HEK293T (cell line): ENCODE data around the gene PLCB4.

Source experiments
- CTCF ChIA-PET: fragments of 350-600 bp; formaldehyde crosslinking; extraction: SDS; loops from one replicate; lab custom pipeline; 2021; ENCODE audit warnings: antibody characterized with exemption, inconsistent platforms; lab: Yijun Ruan, JAX
- POLR2A ChIA-PET: fragments of 350-600 bp; formaldehyde crosslinking; extraction: SDS; loops from one replicate; lab custom pipeline; 2020; ENCODE audit warnings: antibody characterized with exemption, inconsistent platforms; lab: Yijun Ruan, JAX
- DNase-seq: peaks from one replicate; pipeline ENCODE4 v3.0.0; 2012; ENCODE audit warnings: mixed read lengths; ENCODE audit errors: extremely low spot score
- ARNT ChIP-seq: fragments of 450-650 bp; IDR thresholded peaks from 2 replicates; pipeline ENCODE4 v1.6.1; 2017; ENCODE audit warnings: mild to moderate bottlenecking
- BHLHE40 ChIP-seq: fragments of 450-650 bp; IDR thresholded peaks from 2 replicates; pipeline ENCODE4 v1.6.1; 2016; ENCODE audit warnings: mild to moderate bottlenecking, moderate library complexity, borderline replicate concordance
- CTBP1 ChIP-seq: fragments of 450-650 bp; IDR thresholded peaks from 2 replicates; pipeline ENCODE4 v1.6.1; 2016; ENCODE audit warnings: borderline replicate concordance
- ELF4 ChIP-seq: fragments of 450-650 bp; IDR thresholded peaks from 2 replicates; pipeline ENCODE4 v1.6.1; 2017; ENCODE audit warnings: antibody characterized with exemption
- FOXA1 ChIP-seq: fragments of 450-650 bp; IDR thresholded peaks from 2 replicates; pipeline ENCODE4 v1.6.1; 2016; ENCODE audit warnings: mild to moderate bottlenecking
- FOXK2 ChIP-seq: fragments of 450-650 bp; IDR thresholded peaks from 2 replicates; pipeline ENCODE4 v1.6.1; 2016; ENCODE audit warnings: mild to moderate bottlenecking
- FOXM1 ChIP-seq: fragments of 450-650 bp; IDR thresholded peaks from 2 replicates; pipeline ENCODE4 v1.6.1; 2017; ENCODE audit warnings: mild to moderate bottlenecking, borderline replicate concordance
- HDGF ChIP-seq: fragments of 450-650 bp; IDR thresholded peaks from 2 replicates; pipeline ENCODE4 v1.6.1; 2017; ENCODE audit warnings: antibody characterized with exemption, borderline replicate concordance
- L3MBTL2 ChIP-seq: fragments of 450-650 bp; conservative IDR thresholded peaks from 2 replicates; pipeline ENCODE4 v1.6.1; 2016; ENCODE audit warnings: mild to moderate bottlenecking
- LEF1 ChIP-seq: fragments of 450-650 bp; IDR thresholded peaks from 2 replicates; pipeline ENCODE4 v1.6.1; 2017; ENCODE audit warnings: mild to moderate bottlenecking, borderline replicate concordance
- NFRKB ChIP-seq: fragments of 450-650 bp; IDR thresholded peaks from 2 replicates; pipeline ENCODE4 v1.6.1; 2016; ENCODE audit warnings: mild to moderate bottlenecking, moderate library complexity
- SP1 ChIP-seq: fragments of 450-650 bp; IDR thresholded peaks from 2 replicates; pipeline ENCODE4 v1.6.1; 2017
- SUZ12 ChIP-seq: fragments of 450-650 bp; IDR thresholded peaks from 2 replicates; pipeline ENCODE4 v1.6.1; 2016; ENCODE audit warnings: mild to moderate bottlenecking
- TARDBP ChIP-seq: fragments of 450-650 bp; IDR thresholded peaks from 2 replicates; pipeline ENCODE4 v1.6.1; 2016
- ZNF384 ChIP-seq: fragments of 450-650 bp; IDR thresholded peaks from 2 replicates; pipeline ENCODE4 v1.6.1; 2016
- TF ChIP-seq, protein P1 (sequence below): fragments of 450-650 bp; IDR thresholded peaks from 2 replicates; pipeline ENCODE4 v1.6.1; 2016

PLCB4 gene

DNA sequence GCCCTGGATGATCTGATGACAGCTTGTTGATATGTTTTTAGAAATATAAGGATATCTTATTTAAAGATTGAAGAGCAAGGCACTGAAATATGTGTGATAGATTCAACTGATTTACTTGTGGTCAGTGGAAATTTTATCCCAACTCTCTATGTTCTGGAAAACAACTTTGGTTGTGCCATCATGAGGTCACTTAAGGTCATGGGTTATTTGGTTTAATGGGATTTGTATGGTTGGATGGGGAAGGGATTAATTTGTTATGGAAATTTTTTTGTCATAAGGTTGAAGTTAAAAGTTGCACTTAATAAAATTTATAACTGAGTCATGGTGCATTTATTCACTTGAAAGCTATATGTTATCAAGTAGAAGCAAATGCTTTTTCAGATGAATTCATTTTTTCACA lies 231.2 kb downstream of the PLCB4 start:
- TF ChIP-seq NFRKB (no peak), FOXK2 (no peak)
- CTCF ChIA-PET: no interaction called here
- POLR2A ChIA-PET: no interaction called here
- no peak for DNase-seq

DNA sequence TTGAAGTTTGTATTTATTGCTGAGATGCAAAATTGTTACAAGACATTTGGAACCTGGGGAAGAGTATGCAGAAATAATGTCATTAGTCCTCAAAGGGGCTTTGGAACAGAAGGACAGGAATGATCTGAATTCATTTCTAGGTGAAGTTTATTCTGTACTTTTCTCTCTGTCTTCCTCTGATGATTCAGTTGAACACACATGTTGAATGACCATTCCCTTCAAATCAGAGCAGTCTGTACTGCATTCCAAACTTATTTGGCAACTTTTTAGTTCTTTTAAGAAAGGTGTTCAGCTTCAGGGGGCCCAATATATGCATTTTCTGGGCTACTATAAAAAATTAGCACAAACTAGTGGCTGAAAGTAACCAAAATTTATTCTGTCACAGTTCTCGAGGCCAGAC lies 231.6 kb downstream of the PLCB4 start:
- CTCF ChIA-PET: no interaction called here
- DNase-seq: no peak
- TF ChIP-seq CTBP1 (no peak), TARDBP (no peak), FOXK2 (no peak), FOXA1 (no peak), ZNF384 (no peak), HDGF (no peak), FOXM1 (no peak), SUZ12 (no peak), ARNT (no peak), NFRKB (no peak), ELF4 (no peak), L3MBTL2 (no peak)
- TF ChIP-seq, protein P1, sequence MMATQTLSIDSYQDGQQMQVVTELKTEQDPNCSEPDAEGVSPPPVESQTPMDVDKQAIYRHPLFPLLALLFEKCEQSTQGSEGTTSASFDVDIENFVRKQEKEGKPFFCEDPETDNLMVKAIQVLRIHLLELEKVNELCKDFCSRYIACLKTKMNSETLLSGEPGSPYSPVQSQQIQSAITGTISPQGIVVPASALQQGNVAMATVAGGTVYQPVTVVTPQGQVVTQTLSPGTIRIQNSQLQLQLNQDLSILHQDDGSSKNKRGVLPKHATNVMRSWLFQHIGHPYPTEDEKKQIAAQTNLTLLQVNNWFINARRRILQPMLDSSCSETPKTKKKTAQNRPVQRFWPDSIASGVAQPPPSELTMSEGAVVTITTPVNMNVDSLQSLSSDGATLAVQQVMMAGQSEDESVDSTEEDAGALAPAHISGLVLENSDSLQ: no peak
- POLR2A ChIA-PET: no interaction called here

DNA sequence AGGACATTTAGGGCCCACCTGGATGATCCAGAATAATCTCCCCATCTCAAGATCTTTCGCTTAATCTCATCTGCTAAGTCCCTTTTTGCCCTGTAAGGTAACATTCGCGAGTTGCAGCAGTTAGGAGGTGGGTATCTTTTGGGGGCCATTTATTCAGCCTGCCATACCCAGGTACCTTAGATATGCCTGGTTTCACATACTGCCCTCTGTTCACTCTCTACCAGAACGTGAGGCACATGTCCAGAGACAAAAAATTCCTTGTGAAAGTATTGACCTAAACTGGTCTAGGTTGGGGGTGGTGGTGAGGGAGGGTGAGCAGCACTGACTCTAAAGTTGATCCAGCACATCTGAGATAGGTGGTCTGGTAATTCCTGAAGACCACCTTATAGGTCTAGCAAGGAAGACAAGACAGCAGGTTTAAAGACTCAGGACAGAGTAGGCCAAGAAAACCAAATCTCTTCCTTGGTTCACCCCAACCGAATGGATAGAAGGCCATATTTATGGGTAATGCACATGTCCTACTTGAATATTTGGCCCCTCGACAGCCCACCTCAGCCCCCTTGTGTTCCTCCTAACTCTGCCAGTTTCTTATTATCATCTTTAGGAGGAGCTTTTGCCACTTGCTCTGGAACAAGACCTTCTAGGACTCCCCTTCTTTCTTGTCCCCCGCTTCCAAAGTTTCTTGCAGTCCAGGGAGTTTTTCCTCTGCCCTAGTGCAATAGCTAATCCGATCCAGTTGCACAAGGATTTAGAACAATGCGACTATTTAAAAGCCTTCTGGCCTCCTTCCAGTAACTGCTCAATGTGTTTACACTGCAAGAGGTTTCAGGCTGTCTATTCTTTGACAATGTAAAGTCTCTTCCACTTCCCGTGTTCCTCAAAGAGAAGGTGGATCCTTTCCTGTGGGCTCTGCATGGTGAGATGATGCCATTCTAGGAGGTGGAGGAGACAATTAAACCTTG lies 232.5 kb downstream of the PLCB4 start:
- TF ChIP-seq TARDBP: no peak
- TF ChIP-seq FOXA1: no peak
- TF ChIP-seq HDGF: no peak
- no peak for TF ChIP-seq ARNT
- no peak for TF ChIP-seq FOXM1
- no peak for TF ChIP-seq CTBP1
- TF ChIP-seq ZNF384: no peak
- TF ChIP-seq NFRKB: no peak
- TF ChIP-seq SUZ12: no peak
- no peak for TF ChIP-seq LEF1
- no peak for TF ChIP-seq BHLHE40
- TF ChIP-seq ELF4: no peak
- TF ChIP-seq FOXK2: no peak
- no peak for TF ChIP-seq L3MBTL2
- TF ChIP-seq, protein P1: no peak
- no peak for TF ChIP-seq SP1
- CTCF ChIA-PET: interaction anchor here (0.6 to 0.7 kb wide), 2 partner anchors 9 to 239 kb away, joined by 3 read pairs; no protein-coding TSS in a partner anchor
- POLR2A ChIA-PET: no interaction called here
- no peak for DNase-seq

DNA sequence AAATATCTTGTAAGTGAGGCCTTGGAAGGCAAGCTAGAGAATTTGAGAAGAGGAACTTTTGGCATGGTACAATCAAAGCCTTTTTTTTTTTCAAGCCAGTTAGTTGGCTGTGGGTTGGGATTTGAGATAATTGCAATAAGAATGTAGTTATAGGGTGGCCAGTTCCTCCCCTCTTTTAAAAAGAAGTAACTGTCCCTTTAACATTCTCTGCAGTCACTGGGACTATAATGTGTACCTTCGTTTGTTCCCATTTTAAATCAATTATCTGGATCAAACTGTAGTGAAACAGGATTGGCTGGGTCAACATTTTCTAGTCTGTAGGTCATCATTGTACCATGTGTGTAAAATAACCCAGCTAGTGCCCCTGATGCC lies 233.2 kb downstream of the PLCB4 start:
- TF ChIP-seq ZNF384: no peak
- TF ChIP-seq, protein P1: no peak
- TF ChIP-seq L3MBTL2: no peak
- TF ChIP-seq NFRKB: no peak
- TF ChIP-seq HDGF: no peak
- no peak for TF ChIP-seq CTBP1
- no peak for TF ChIP-seq LEF1
- no peak for DNase-seq
- CTCF ChIA-PET: interaction anchor here (0.6 kb wide), 1 partner anchor 10 kb away, joined by 3 read pairs; no protein-coding TSS in a partner anchor
- POLR2A ChIA-PET: no interaction called here

DNA sequence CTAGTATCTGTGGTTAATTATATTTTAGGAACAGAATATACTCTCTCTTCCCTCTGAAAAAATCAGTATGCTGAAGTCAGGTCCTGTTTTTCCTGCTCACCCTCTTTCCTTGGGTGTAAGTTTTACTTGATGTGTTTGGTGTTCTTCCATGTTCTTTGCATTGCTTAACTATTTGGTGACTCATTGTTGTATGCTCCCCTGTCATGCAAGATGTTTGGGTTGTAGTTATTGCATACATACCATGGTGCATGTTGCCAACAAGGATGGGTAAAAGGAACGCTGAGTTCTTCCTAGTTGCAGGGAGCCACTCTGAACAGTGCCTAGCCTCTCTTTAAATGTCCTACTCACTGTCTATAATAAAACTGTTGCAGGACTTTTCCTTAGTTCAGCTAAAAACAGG lies 237.6 kb downstream of the PLCB4 start:
- TF ChIP-seq FOXM1 (no peak), HDGF (no peak), SUZ12 (no peak), CTBP1 (no peak), ELF4 (no peak), SP1 (no peak), ZNF384 (no peak), FOXK2 (no peak), NFRKB (no peak), BHLHE40 (no peak), FOXA1 (no peak), TARDBP (no peak), ARNT (no peak), L3MBTL2 (no peak), LEF1 (no peak)
- TF ChIP-seq, protein P1: no peak
- ChIA-PET POLR2A (no interaction called here), CTCF (no interaction called here)
- no peak for DNase-seq

DNA sequence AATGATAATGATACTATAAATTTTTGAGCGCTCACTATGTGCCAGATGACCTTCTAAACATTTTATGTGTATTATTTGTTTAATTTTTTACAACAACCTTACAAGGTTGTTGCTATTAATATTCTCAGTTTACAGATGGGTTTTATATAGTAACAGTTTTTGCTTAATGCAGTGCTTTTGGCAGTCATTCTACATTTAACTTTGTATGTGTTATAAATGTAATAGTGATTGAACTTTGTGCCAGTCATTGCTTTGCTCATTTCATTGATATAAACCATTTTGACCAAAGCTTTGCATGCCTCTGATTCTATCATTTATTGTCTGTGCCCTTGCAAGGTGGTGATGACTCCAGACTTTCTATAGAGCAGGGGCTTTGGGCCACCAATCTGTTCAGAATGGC lies 239.2 kb downstream of the PLCB4 start:
- ChIA-PET CTCF (no interaction called here), POLR2A (no interaction called here)

More for the DNA sequence above, 239.2 kb downstream of the PLCB4 start:
- TF ChIP-seq FOXA1: no peak
- DNase-seq: no peak
